ENCODE data around the gene LZTS2. TPM values are rescaled to one million over a fixed set of nuclear protein-coding genes. Genes with fewer than 3 reads are reported as not detected.

The LZTS2 gene
- total RNA-seq, 2 donors from 2014 or later = 29.7 to 38.4 TPM

GRCh38 chr10:101021692-101022251 lies 22.2 kb downstream of the LZTS2 start:
- Histone ChIP-seq H3K4me3 (no peak overlapping the region), H3K4me1 (no peaks in the 10 kb centered on the region), H3K27me3 (no peaks in the 10 kb centered on the region), H3K9me3 (no peaks in the 10 kb centered on the region), H3K36me3 (replicated peaks in 1 of 2; ENCODE audit: insufficient read depth in 1 of 2, low read depth in 2 of 2) (no peaks in the 10 kb centered on the region), H3K27ac (no peak overlapping the region)
- TF ChIP-seq CTCF (IDR thresholded peaks at IDR 0.05) = no peak
- TF ChIP-seq POLR2A (IDR thresholded peaks at IDR 0.05) = no peak
- ATAC-seq = no peak
- no peak for DNase-seq
- 60 to 70% methylated on average over 10 to 11 of the region's 11 CpGs for WGBS, 2 donors
- intact Hi-C loops (cut with DNase I) = no loop called here

- no peak overlapping the region for H3K27ac ChIP-seq
- WGBS, 2 donors = 85 to 91% methylated on average over 4 to 15 of the region's 15 CpGs
- no peak overlapping the region for H3K4me3 ChIP-seq
- H3K27me3 ChIP-seq = no peaks in the 10 kb centered on the region
- TF ChIP-seq POLR2A (IDR thresholded peaks at IDR 0.05) (no peak), CTCF (IDR thresholded peaks at IDR 0.05) (no peak)
- H3K36me3 ChIP-seq (replicated peaks in 1 of 2; ENCODE audit: insufficient read depth in 1 of 2, low read depth in 2 of 2) = no peaks in the 10 kb centered on the region
- H3K4me1 ChIP-seq = no peaks in the 10 kb centered on the region
- no peaks in the 10 kb centered on the region for H3K9me3 ChIP-seq
- intact Hi-C loops (cut with DNase I) = no loop called here
- DNase-seq (no peak), ATAC-seq (no peak)
Measured at GRCh38 chr10:101022967-101023705, 23.5 kb downstream of the LZTS2 start.

- DNase-seq (no peak), ATAC-seq (no peak)
- Histone ChIP-seq H3K27ac (no peak overlapping the region), H3K4me1 (peaks cover 15% of the 10 kb centered on the region), H3K36me3 (replicated peaks in 1 of 2; ENCODE audit: insufficient read depth in 1 of 2, low read depth in 2 of 2) (no peaks in the 10 kb centered on the region), H3K4me3 (no peak overlapping the region), H3K9me3 (no peaks in the 10 kb centered on the region), H3K27me3 (no peaks in the 10 kb centered on the region)
- intact Hi-C loops (cut with DNase I) = no loop called here
- TF ChIP-seq POLR2A (IDR thresholded peaks at IDR 0.05) (no peak), CTCF (IDR thresholded peaks at IDR 0.05) (no peak)
- 75 to 84% methylated on average over 10 of the region's 10 CpGs for WGBS, 2 donors
Measured at GRCh38 chr10:101027106-101027720, 27.6 kb downstream of the LZTS2 start.

DNA sequence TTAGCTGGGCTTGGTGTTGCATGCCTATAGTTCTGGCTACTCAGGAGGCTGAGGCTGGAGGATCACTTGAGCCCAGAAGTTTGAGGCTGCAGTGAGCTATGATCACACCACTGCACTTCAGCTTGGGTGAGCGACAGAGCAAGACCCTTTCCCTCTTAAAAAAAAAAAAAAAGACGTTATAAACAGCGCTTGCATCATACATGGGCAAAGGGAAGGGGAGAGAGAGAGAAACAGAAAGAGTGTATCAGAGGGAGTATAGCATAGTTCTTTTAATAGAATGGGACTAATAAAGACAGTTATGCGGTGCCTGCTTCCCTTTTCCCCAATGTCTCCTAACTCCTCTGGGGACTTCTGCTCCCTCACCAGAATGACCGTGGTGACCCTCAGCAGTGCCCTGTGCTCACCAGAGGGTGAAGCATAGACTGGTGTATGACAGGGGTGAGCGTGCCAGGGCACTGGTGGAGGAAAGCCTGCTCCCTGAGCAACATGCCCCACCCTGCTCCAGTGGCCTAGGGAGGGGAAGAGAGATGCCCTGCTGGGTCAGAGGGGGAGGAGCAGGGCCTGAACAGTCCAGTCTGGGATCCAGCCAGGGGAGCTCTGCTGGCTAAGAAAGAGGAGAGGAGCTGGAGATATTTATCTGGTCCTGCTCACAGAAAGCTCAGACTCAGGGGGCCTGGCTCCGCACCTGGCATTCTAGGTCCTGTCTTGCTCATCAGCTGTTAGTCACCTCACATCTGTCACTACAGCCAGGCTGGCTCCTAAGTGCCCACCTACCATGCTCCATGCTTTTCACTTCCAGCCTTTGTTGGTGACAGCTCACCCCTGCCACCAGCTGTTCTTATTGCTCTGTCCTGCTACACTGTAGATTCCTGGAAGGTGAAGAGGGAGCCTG lies 29.1 kb downstream of the LZTS2 start:
- WGBS, 2 donors = 71% methylated on average over 7 of the region's 7 CpGs
- H3K9me3 ChIP-seq = no peaks in the 10 kb centered on the region
- TF ChIP-seq POLR2A (IDR thresholded peaks at IDR 0.05) (no peak), CTCF (IDR thresholded peaks at IDR 0.05) (no peak)
- no peak overlapping the region for H3K27ac ChIP-seq
- H3K4me1 ChIP-seq = peaks cover 30% of the 10 kb centered on the region
- intact Hi-C loops (cut with DNase I) = no loop called here
- no peaks in the 10 kb centered on the region for H3K36me3 ChIP-seq (replicated peaks in 1 of 2; ENCODE audit: insufficient read depth in 1 of 2, low read depth in 2 of 2)
- ATAC-seq = no peak
- H3K27me3 ChIP-seq = no peaks in the 10 kb centered on the region
- H3K4me3 ChIP-seq = no peak overlapping the region
- DNase-seq = no peak
